ENCODE measurements around the gene HIRA. TPM values are rescaled to one million over a fixed set of nuclear protein-coding genes. Genes with fewer than 3 reads are reported as not detected.

The HIRA gene
- total and polyA plus RNA-seq, 2 of the 8 experiments (the other 6 are each of a cell fraction or from before 2014, with no cell fraction given) = 34.9 to 67.2 TPM

DNA sequence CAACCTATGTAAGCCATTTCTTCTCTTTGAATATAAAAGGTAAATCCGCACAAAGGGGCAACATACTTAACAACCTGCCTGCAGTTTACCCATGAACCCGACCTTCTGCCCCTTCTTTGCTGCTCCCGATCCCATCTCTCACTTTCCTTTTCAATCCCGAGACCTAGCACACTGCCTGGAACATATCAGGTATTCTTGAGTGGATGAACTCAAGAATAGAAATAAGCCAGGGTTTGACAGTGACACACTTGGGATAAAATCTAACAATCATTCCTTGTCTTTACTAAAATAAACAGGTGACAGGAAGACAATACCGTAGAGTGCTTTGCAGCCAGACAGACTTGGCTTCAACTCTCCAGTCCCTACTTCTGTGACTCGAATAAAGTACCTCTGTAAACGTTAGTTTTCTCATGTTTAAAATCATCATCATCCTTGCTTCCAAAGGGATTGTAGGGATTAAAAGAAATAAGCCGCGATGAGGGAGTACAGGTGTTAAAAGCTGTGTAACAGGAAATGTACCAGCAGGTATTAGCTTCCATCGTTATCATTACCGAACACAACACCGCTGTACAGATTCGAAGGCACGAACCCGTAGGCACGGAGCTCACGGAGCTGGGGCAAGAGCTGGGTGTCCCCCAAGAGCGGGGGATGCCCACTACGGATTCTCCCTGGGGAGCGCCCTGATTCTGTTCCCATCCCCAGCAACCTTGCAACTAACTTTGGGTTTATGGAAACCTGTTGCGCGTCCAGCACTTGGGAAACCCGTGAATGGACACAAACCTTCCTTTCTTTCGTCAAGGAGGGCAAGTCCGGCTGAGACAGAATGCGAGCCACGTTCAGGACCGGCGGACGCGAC lies 46.7 kb upstream of the HIRA start:
- Histone ChIP-seq H3K27me3 (replicated peaks in 1 of 4; ENCODE audit: control insufficient read depth in 3 of 4, extremely low read depth in 1 of 4, insufficient read depth in 3 of 4, low read length in 3 of 4) (no peaks in the 10 kb centered on the region), H2BK15ac (ENCODE audit: low read length) (no peak overlapping the region), H4K91ac (replicated peaks; ENCODE audit: insufficient read length, low read length) (peak overlapping the region; percentile 38), H2AFZ (ENCODE audit: low read length) (no peak overlapping the region), H2AK5ac (ENCODE audit: low read depth, low read length) (no peak overlapping the region), H3K4me2 (ENCODE audit: insufficient read depth in 1 of 2, low read depth in 2 of 2, low read length in 2 of 2) (peak overlapping the region; percentile 61 to 99), H3K9ac (replicated peaks in 1 of 4; ENCODE audit: extremely low read depth in 1 of 4, low read depth in 3 of 4, low read length in 3 of 4) (peak overlapping the region; percentile 90 to 99 (median 95)), H3K4me1 (replicated peaks in 1 of 4; ENCODE audit: control insufficient read depth in 3 of 4, insufficient read depth in 4 of 4, low read length in 3 of 4) (peaks cover 0 to 8% (median 1%) of the 10 kb centered on the region in 4 experiments; a peak in 2 of 7 replicates), H2BK120ac (replicated peaks; ENCODE audit: low read depth, low read length) (no peak overlapping the region), H3K9me3 (ENCODE audit: insufficient read depth in 2 of 2, low read depth in 1 of 2, low read length in 1 of 2) (no peaks in the 10 kb centered on the region), H3K79me2 (ENCODE audit: control insufficient read depth in 1 of 2, insufficient read depth in 2 of 2, low read length in 2 of 2) (peaks cover 3 to 48% of the 10 kb centered on the region in 2 experiments; a peak in 3 of 4 replicates), H3K4me3 (ENCODE audit: extremely low read depth in 1 of 4, insufficient read depth in 2 of 4, low read depth in 3 of 4, low read length in 4 of 4) (peak overlapping the region; percentile 87 to 99 (median 94)), H3K23ac (ENCODE audit: insufficient read length) (no peak overlapping the region), H2BK20ac (ENCODE audit: low read length) (no peak overlapping the region), H3K36me3 (ENCODE audit: control insufficient read depth in 2 of 4, insufficient read depth in 4 of 4, low read length in 3 of 4) (peaks cover 0 to 14% (median 5%) of the 10 kb centered on the region in 4 experiments; a peak in 6 of 8 replicates), H2BK12ac (ENCODE audit: low read depth, low read length) (no peak overlapping the region), H3K23me2 (ENCODE audit: low read depth, low read length) (peaks cover 14% of the 10 kb centered on the region), H3K79me1 (ENCODE audit: low read depth, low read length) (peaks cover 5% of the 10 kb centered on the region), H3K18ac (ENCODE audit: extremely low read depth, low read length) (no peak overlapping the region), H4K5ac (ENCODE audit: insufficient read length, low read depth, low read length) (no peak overlapping the region), H2BK5ac (ENCODE audit: low read depth, low read length) (peak overlapping the region; percentile 66; the same call in 1 of the 2 replicates), H3K27ac (ENCODE audit: low read depth, low read length) (peak overlapping the region; percentile 67), H3K14ac (ENCODE audit: insufficient read length) (no peak overlapping the region), H4K8ac (ENCODE audit: extremely low read depth, insufficient read depth, low read length) (peak overlapping the region; percentile 82; the same call in 1 of the 2 replicates), H3K56ac (replicated peaks; ENCODE audit: insufficient read length, low read depth, low read length) (peak overlapping the region; percentile 84), H4K20me1 (replicated peaks in 1 of 2; ENCODE audit: control insufficient read depth in 1 of 2, insufficient read depth in 2 of 2, low read length in 2 of 2) (peaks cover under 1 to 15% of the 10 kb centered on the region in 2 experiments), H3K4ac (replicated peaks; ENCODE audit: insufficient read length, low read depth, low read length) (peak overlapping the region; percentile 58)
- ChIA-PET CTCF (ENCODE audit: partially characterized antibody) (interaction anchor here (0.7 to 1.0 kb wide), 2 partner anchors 154 to 227 kb away, joined by 4 to 5 read pairs; no protein-coding TSS in a partner anchor), POLR2A (ENCODE audit: partially characterized antibody) (interaction anchor here (0.9 to 3.7 kb wide), 8 partner anchors 8 to 49 kb away, joined by 3 to 33 read pairs (median 4); partner anchors contain the start of genes C22orf39, HIRA and MRPL40)
- TF ChIP-seq SAP30 (IDR thresholded peaks at IDR 0.05; ENCODE audit: insufficient read depth, insufficient replicate concordance, low read length) = peak; percentile 56
- TF ChIP-seq KDM4A (IDR thresholded peaks at IDR 0.05; ENCODE audit: low read depth, low read length, severe bottlenecking) = peak; percentile 9
- TF ChIP-seq, protein P1, sequence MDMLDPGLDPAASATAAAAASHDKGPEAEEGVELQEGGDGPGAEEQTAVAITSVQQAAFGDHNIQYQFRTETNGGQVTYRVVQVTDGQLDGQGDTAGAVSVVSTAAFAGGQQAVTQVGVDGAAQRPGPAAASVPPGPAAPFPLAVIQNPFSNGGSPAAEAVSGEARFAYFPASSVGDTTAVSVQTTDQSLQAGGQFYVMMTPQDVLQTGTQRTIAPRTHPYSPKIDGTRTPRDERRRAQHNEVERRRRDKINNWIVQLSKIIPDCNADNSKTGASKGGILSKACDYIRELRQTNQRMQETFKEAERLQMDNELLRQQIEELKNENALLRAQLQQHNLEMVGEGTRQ (IDR thresholded peaks at IDR 0.05; ENCODE audit: low read length) = no peak
- no peak for TF ChIP-seq BRCA1 (IDR thresholded peaks at IDR 0.05; ENCODE audit: low read depth, low read length)
- TF ChIP-seq SIN3A (conservative IDR thresholded peaks at IDR 0.05 in 1 of 2, IDR thresholded peaks at IDR 0.05 in 1 of 2; ENCODE audit: low read depth in 1 of 2, low read length in 2 of 2) = 0 out of 4 replicates have a peak, but pooled peaks of 1 of the 2 experiments have one; percentile 3
- 9% methylated on average over 25 of the region's 31 CpGs; no CpG with 5 or more reads in 1 of the 2 experiments for WGBS, 2 experiments (ENCODE audit: extremely low coverage in 1 of 2, insufficient coverage in 1 of 2, insufficient read length in 1 of 2, insufficient replicate concordance in 2 of 2, low coverage in 1 of 2, low lambda C conversion rate in 2 of 2, missing lambda C conversion rate in 1 of 2)
- DNase-seq (ENCODE audit: low read depth in 1 of 2, low spot score in 2 of 2) (no peak), FAIRE-seq (no peak)
